Liver (tissue), 9 donors: ENCODE data around the gene TOP3A. TPM values are rescaled to one million over a fixed set of nuclear protein-coding genes. Genes with fewer than 3 reads are reported as not detected.

Source experiments
- DNase-seq: peaks from one replicate; pipeline ENCODE4 v3.0.0-alpha.2; 2017; ENCODE audit warnings: low spot score
- H3K27ac ChIP-seq, 2 donors: one replicate each; pipeline ENCODE4 v1.7.0; 2013; ENCODE audit warnings: inconsistent platforms in 2 of 2, low read length in 2 of 2, control low read depth in 1 of 2, low read depth in 1 of 2, mild to moderate bottlenecking in 1 of 2
- H3K27me3 ChIP-seq, 4 donors: one replicate each; pipeline versions ENCODE4 v1.6.1 to v1.7.0; 2013; ENCODE audit warnings: low read length in 3 of 4, inconsistent platforms in 1 of 4, mild to moderate bottlenecking in 1 of 4, moderate library complexity in 1 of 4; ENCODE audit not compliant: control insufficient read depth in 4 of 4, insufficient read depth in 4 of 4
- H3K36me3 ChIP-seq, 4 donors: one replicate each; pipeline versions ENCODE4 v1.6.1 to v1.7.0; 2013; ENCODE audit warnings: low read length in 3 of 4, mild to moderate bottlenecking in 3 of 4, low read depth in 1 of 4, moderate library complexity in 1 of 4; ENCODE audit not compliant: control insufficient read depth in 4 of 4, insufficient read depth in 3 of 4
- H3K4me1 ChIP-seq, 4 donors: one replicate each; pipeline versions ENCODE4 v1.6.1 to v1.7.0; 2013; ENCODE audit warnings: low read length in 3 of 4, mild to moderate bottlenecking in 3 of 4, moderate library complexity in 1 of 4; ENCODE audit not compliant: control insufficient read depth in 4 of 4, insufficient read depth in 4 of 4
- H3K4me3 ChIP-seq, 3 donors: one replicate each; pipeline versions ENCODE4 v1.6.1 to v1.7.0; 2013; ENCODE audit warnings: low read length in 3 of 3, control low read depth in 1 of 3, low read depth in 1 of 3, mild to moderate bottlenecking in 1 of 3
- H3K9ac ChIP-seq, 2 donors: one replicate each; pipeline ENCODE4 v1.7.0; 2013; ENCODE audit warnings: low read length in 2 of 2, mild to moderate bottlenecking in 2 of 2, moderate library complexity in 2 of 2, control low read depth in 1 of 2, low read depth in 1 of 2
- H3K9me3 ChIP-seq, 4 donors: one replicate each; pipeline versions ENCODE4 v1.6.1 to v1.7.0; 2013; ENCODE audit warnings: low read length in 3 of 4; ENCODE audit not compliant: control insufficient read depth in 4 of 4
- EGR1 ChIP-seq, 2 donors: IDR thresholded peaks; 2 replicates each; pipeline ENCODE4 v1.6.1; 2016 to 2018; ENCODE audit warnings: antibody characterized with exemption in 2 of 2, low read depth in 2 of 2
- FOXA2 ChIP-seq: IDR thresholded peaks from 2 replicates; pipeline ENCODE4 v1.6.1; 2016; ENCODE audit warnings: antibody characterized with exemption
- HNF4A ChIP-seq, 2 donors: conservative IDR thresholded peaks; 2 replicates each; pipeline ENCODE4 v1.6.1; 2016; ENCODE audit warnings: antibody characterized with exemption in 2 of 2, mild to moderate bottlenecking in 2 of 2
- HNF4G ChIP-seq: IDR thresholded peaks from 2 replicates; pipeline ENCODE4 v1.6.1; 2016; ENCODE audit warnings: antibody characterized with exemption
- JUND ChIP-seq, 2 donors: IDR thresholded peaks; 2 replicates each; pipeline ENCODE4 v1.6.1; 2016; ENCODE audit warnings: antibody characterized with exemption in 2 of 2
- MAX ChIP-seq: IDR thresholded peaks from 2 replicates; pipeline ENCODE4 v1.6.1; 2016; ENCODE audit warnings: antibody characterized with exemption
- NR2F2 ChIP-seq: IDR thresholded peaks from 2 replicates; pipeline ENCODE4 v1.6.1; 2016; ENCODE audit warnings: antibody characterized with exemption
- RAD21 ChIP-seq, 2 donors: IDR thresholded peaks; 2 replicates each; pipeline ENCODE4 v1.6.1; 2016; ENCODE audit warnings: antibody characterized with exemption in 2 of 2, mild to moderate bottlenecking in 2 of 2
- RXRA ChIP-seq, 2 donors: IDR thresholded peaks; 2 replicates each; pipeline ENCODE4 v1.6.1; 2017 to 2018; ENCODE audit warnings: antibody characterized with exemption in 2 of 2, mild to moderate bottlenecking in 1 of 2
- SP1 ChIP-seq: IDR thresholded peaks from 2 replicates; pipeline ENCODE4 v1.6.1; 2018; ENCODE audit warnings: antibody characterized with exemption, mild to moderate bottlenecking
- YY1 ChIP-seq: IDR thresholded peaks from 2 replicates; pipeline ENCODE4 v1.6.1; 2016; ENCODE audit warnings: antibody characterized with exemption, mild to moderate bottlenecking
- ZBTB33 ChIP-seq: IDR thresholded peaks from 2 replicates; pipeline ENCODE4 v1.6.1; 2016; ENCODE audit warnings: antibody characterized with exemption
- WGBS: extraction: QIAGEN DNeasy Blood & Tissue Kit; methylation state at CpG from one replicate; pipeline ENCODE4 v1.1.7; 2013; 5-methylcytosine and 5-hydroxymethylcytosine counted together
- polyA plus RNA-seq, 2 donors: library from polyadenylated mRNA; stranded (reverse) in 1 of 2; unstranded in 1 of 2; fragments of 200-250 nt in 1 of 2; fragments of >200 nt in 1 of 2; fragmentation: Nextera tagmentation in 1 of 2; extraction: Ambion mirVana in 1 of 2; gene quantifications; one replicate each; pipeline versions ENCODE4 v1.2.1 to v1.2.3, GENCODE V29; 2013 to 2015
- total RNA-seq, 2 donors: library from RNA; depleted of rRNA; stranded (reverse); fragments of >200 nt; gene quantifications; one replicate each; pipeline ENCODE4 v1.2.3, GENCODE V29; 2014
- TF ChIP-seq, protein P1 (sequence below): IDR thresholded peaks from 2 replicates; pipeline ENCODE4 v1.6.1; 2016; ENCODE audit warnings: antibody characterized with exemption
- TF ChIP-seq, protein P2 (sequence below): fragments of 150-350 bp; IDR thresholded peaks from 2 replicates; pipeline ENCODE4 v1.5.1; 2017; ENCODE audit warnings: improper control_type of control experiment, low read depth, low read length; ENCODE audit not compliant: missing input control
- donor health status: healthy.
- donor health status: healthy.
- donor health status: healthy.
- donor health status: healthy.
- donor health status: healthy.

Gene TOP3A
- total and polyA plus RNA-seq, 4 donors: 6.6 to 37.5 (median 14.3) TPM

DNA sequence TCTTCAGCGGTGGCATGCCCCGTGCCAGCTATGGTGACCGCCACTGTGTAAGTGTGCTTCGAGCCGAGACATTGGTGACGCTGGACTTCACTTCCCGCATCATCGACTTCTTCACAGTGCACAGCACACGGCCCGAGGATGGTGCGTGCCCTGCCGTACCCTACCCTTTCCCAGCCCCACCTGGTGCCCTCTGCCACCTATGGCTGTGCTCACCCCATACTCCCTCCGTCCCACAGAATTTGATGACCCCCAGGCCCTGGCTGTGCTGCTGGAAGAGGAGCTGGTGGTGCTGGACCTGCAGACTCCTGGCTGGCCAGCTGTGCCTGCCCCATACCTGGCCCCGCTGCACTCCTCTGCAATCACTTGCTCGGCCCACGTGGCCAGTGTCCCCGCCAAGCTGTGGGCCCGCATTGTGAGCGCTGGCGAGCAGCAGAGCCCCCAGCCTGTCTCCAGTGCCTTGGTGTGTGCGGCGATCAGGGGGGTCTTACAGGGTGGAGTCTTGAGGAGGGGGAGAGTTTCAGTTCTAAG is 79.9 kb downstream of the TOP3A start:
- Histone ChIP-seq H3K4me3 (no peak overlapping the region), H3K4me1 (no peaks in the 10 kb centered on the region), H3K9me3 (no peaks in the 10 kb centered on the region), H3K36me3 (peaks cover 0 to 4% (median 0%) of the 10 kb centered on the region in 4 donors), H3K9ac (no peak overlapping the region), H3K27ac (no peak overlapping the region), H3K27me3 (no peaks in the 10 kb centered on the region)
- TF ChIP-seq JUND (IDR thresholded peaks at IDR 0.05) (no peak), MAX (no peak), SP1 (no peak), NR2F2 (no peak), RXRA (IDR thresholded peaks at IDR 0.05) (no peak), FOXA2 (no peak), HNF4A (conservative IDR thresholded peaks at IDR 0.05) (no peak)
- no peak for DNase-seq
- 97% methylated on average over 22 of the region's 22 CpGs for WGBS

GRCh38 chr17:18233803-18234518 is 80.8 kb downstream of the TOP3A start:
- WGBS: 95% methylated on average over 22 of the region's 22 CpGs
- peaks cover 0 to 4% (median 0%) of the 10 kb centered on the region in 4 donors for H3K36me3 ChIP-seq
- no peaks in the 10 kb centered on the region for H3K9me3 ChIP-seq
- no peak for TF ChIP-seq MAX
- TF ChIP-seq, protein P1, sequence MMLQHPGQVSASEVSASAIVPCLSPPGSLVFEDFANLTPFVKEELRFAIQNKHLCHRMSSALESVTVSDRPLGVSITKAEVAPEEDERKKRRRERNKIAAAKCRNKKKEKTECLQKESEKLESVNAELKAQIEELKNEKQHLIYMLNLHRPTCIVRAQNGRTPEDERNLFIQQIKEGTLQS: no peak
- no peak for TF ChIP-seq RXRA (IDR thresholded peaks at IDR 0.05)
- TF ChIP-seq EGR1 (IDR thresholded peaks at IDR 0.05; ENCODE audit: low read depth in 2 of 2): no peak
- TF ChIP-seq NR2F2: no peak
- TF ChIP-seq, protein P2, sequence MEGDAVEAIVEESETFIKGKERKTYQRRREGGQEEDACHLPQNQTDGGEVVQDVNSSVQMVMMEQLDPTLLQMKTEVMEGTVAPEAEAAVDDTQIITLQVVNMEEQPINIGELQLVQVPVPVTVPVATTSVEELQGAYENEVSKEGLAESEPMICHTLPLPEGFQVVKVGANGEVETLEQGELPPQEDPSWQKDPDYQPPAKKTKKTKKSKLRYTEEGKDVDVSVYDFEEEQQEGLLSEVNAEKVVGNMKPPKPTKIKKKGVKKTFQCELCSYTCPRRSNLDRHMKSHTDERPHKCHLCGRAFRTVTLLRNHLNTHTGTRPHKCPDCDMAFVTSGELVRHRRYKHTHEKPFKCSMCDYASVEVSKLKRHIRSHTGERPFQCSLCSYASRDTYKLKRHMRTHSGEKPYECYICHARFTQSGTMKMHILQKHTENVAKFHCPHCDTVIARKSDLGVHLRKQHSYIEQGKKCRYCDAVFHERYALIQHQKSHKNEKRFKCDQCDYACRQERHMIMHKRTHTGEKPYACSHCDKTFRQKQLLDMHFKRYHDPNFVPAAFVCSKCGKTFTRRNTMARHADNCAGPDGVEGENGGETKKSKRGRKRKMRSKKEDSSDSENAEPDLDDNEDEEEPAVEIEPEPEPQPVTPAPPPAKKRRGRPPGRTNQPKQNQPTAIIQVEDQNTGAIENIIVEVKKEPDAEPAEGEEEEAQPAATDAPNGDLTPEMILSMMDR: no peak
- no peak for TF ChIP-seq ZBTB33
- no peak for TF ChIP-seq YY1
- no peak for TF ChIP-seq HNF4G
- no peak for TF ChIP-seq RAD21 (IDR thresholded peaks at IDR 0.05)
- no peak overlapping the region for H3K4me3 ChIP-seq
- no peak overlapping the region for H3K9ac ChIP-seq
- DNase-seq: no peak
- no peaks in the 10 kb centered on the region for H3K4me1 ChIP-seq
- H3K27ac ChIP-seq: no peak overlapping the region
- no peaks in the 10 kb centered on the region for H3K27me3 ChIP-seq
